OCI-LY3 (cell line): ENCODE measurements around the gene GALNT2.

Experiments
- H2AFZ ChIP-seq: fragments of 200-600, 300-600 bp; shearing (Covaris generic); 2 replicates; pipeline ENCODE4 v1.6.0; 2014; ENCODE audit warnings: antibody characterized with exemption, low read depth, low read length
- H3K27ac ChIP-seq: fragments of 200-600, 300-600 bp; sonication (generic); 2 replicates; pipeline ENCODE4 v1.5.1; 2014; ENCODE audit warnings: mild to moderate bottlenecking, low read length, moderate library complexity, mixed read lengths
- H3K27me3 ChIP-seq: fragments of 200-600, 300-600 bp; sonication (generic); 2 replicates; pipeline ENCODE4 v1.6.1; 2014; ENCODE audit warnings: low read depth, low read length, mixed read lengths
- H3K36me3 ChIP-seq: fragments of 200-600, 300-600 bp; sonication (generic); replicated peaks from 2 replicates; pipeline ENCODE3; 2014; ENCODE audit warnings: low read depth, low read length, mixed read lengths
- H3K4me1 ChIP-seq: fragments of 300-600, 200-600 bp; sonication (generic); 2 replicates; pipeline ENCODE4 v1.6.1; 2014; ENCODE audit warnings: low read length, mixed read lengths
- H3K4me2 ChIP-seq: fragments of 200-600, 300-600 bp; sonication (generic); 2 replicates; pipeline ENCODE4 v1.6.1; 2014; ENCODE audit warnings: low read length, mixed read lengths
- H3K4me3 ChIP-seq: fragments of 300-600, 200-600 bp; sonication (generic); 2 replicates; pipeline ENCODE4 v1.5.1; 2014; ENCODE audit warnings: antibody characterized with exemption, mild to moderate bottlenecking, low read length, moderate library complexity
- H3K79me2 ChIP-seq: fragments of 300-600, 200-600 bp; shearing (Covaris generic); 2 replicates; pipeline ENCODE4 v1.6.1; 2014; ENCODE audit warnings: mild to moderate bottlenecking, low read length, mixed read lengths
- H3K9ac ChIP-seq: fragments of 300-600, 200-600 bp; shearing (Covaris generic); 2 replicates; pipeline ENCODE4 v1.6.0; 2014; ENCODE audit warnings: mild to moderate bottlenecking, low read length, moderate library complexity
- H3K9me3 ChIP-seq: fragments of 200-600, 300-600 bp; shearing (Covaris generic); 2 replicates; pipeline ENCODE4 v1.6.1; 2014; ENCODE audit warnings: low read length, mixed read lengths; ENCODE audit not compliant: insufficient read depth
- H4K20me1 ChIP-seq: fragments of 200-600, 300-600 bp; sonication (generic); 2 replicates; pipeline ENCODE4 v1.6.1; 2016; ENCODE audit warnings: low read length, mixed read lengths; ENCODE audit not compliant: insufficient read depth
- CTCF ChIP-seq: fragments of 200-600, 300-600 bp; sonication (generic); IDR thresholded peaks from 2 replicates; pipeline ENCODE4 v1.5.1; 2014; ENCODE audit warnings: antibody characterized with exemption, low read length, low read depth
- EZH2phosphoT487 ChIP-seq: fragments of 200-600 bp; shearing (Covaris generic); IDR thresholded peaks from 2 replicates; pipeline ENCODE4 v1.6.1; 2018; ENCODE audit warnings: antibody characterized with exemption, mixed run types, low read depth

GALNT2 gene

DNA sequence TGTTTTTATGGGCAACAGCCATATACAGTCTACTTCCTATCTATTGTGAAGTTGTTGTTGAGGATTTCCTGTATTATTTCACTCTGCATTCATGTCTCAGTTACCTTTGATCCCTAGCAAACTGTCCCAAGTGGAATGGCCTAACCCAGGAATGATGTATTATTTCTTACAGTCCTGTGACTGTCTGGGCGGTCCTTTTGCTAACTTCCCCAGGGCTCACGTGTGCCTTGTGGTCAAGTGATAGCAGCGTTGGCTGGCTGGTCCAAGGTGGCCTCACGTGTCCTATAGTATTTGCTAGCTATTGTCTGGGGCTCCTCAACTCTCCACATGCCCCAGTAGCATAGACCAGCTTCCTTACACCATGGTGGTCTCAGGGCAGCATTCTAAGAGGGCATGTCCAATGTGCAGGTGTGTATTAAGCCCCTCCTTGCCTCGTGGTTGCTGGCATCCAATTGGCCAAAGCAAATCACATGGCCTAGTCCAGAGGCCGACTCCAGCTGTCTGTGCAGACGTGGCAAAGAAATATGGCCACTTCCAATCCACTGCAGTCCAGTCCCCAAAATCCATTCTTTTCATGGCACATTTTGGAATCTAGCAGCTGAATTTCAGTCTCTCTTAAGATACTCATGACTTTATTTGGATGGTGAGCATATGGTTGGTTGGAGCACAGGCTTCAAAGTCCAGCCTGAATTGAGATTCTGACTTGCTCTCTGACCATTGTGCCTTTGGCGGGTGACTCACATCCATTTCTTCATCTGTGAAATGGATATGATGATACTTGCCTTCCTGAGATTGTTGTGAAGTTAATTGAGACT lies 94.1 kb downstream of the GALNT2 start:
- peaks cover 26% of the 10 kb centered on the region for H4K20me1 ChIP-seq
- no peak for TF ChIP-seq EZH2phosphoT487
- TF ChIP-seq CTCF: no peak
- H3K9ac ChIP-seq: no peak overlapping the region
- H3K9me3 ChIP-seq: no peaks in the 10 kb centered on the region
- no peak overlapping the region for H3K4me3 ChIP-seq
- H3K36me3 ChIP-seq: no peaks in the 10 kb centered on the region
- no peak overlapping the region for H3K4me2 ChIP-seq
- H3K27me3 ChIP-seq: no peaks in the 10 kb centered on the region
- H3K4me1 ChIP-seq: no peaks in the 10 kb centered on the region
- no peak overlapping the region for H2AFZ ChIP-seq
- H3K27ac ChIP-seq: no peak overlapping the region
- peaks cover 54% of the 10 kb centered on the region for H3K79me2 ChIP-seq

DNA sequence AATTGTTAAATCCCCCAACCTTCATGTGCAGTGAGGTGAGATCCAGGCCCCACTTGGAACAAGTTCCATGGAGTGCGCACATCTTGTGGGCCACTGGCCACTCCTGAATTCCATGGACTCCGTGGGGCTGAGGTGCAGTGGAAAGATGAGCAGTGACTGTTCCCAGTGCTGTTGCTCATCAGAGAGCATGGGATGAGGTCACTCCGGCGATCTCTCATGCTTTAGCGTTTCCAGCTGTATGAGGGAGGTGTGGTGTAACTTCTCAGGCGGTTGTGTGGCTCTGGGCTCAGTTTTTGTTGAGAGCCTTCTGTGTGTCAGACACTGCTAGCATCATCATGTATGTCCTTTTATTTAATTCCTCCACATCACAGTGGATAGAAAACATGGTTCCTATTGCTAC lies 96.2 kb downstream of the GALNT2 start:
- Histone ChIP-seq H3K4me3 (no peak overlapping the region), H3K4me1 (no peaks in the 10 kb centered on the region), H3K27me3 (no peaks in the 10 kb centered on the region), H3K36me3 (no peaks in the 10 kb centered on the region), H2AFZ (no peak overlapping the region), H3K4me2 (no peak overlapping the region), H3K9ac (no peak overlapping the region), H3K9me3 (no peaks in the 10 kb centered on the region), H4K20me1 (peaks cover 23% of the 10 kb centered on the region; the same call in 1 of the 2 replicates), H3K27ac (no peak overlapping the region), H3K79me2 (peaks cover 47% of the 10 kb centered on the region)
- no peak for TF ChIP-seq CTCF
- no peak for TF ChIP-seq EZH2phosphoT487

DNA sequence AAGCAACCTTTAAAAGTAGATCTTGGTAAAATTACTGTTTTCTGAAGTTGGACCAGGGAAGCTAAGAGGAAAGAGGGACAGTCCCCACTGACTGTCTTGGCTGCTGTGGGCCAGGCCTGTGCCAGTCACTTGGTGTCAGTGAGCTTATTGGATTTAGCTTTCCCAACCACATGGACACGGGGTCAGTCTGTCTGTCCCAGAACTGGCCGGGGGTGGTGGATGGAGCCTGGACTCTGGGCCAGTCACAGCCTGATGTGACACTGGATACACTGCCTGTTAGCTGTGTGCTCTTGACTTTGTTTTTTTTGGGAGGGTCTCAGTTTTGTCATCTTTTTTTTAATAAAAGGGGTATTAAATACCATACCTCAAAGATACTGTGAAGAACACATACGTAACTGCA lies 96.7 kb downstream of the GALNT2 start:
- Histone ChIP-seq H2AFZ (no peak overlapping the region), H3K4me1 (no peaks in the 10 kb centered on the region)

More for the DNA sequence above, 96.7 kb downstream of the GALNT2 start:
- Histone ChIP-seq H3K4me3 (no peak overlapping the region), H3K27me3 (no peaks in the 10 kb centered on the region), H4K20me1 (peaks cover 25% of the 10 kb centered on the region; the same call in 1 of the 2 replicates), H3K9ac (no peak overlapping the region), H3K9me3 (no peaks in the 10 kb centered on the region), H3K27ac (no peak overlapping the region), H3K36me3 (no peaks in the 10 kb centered on the region), H3K79me2 (peaks cover 48% of the 10 kb centered on the region), H3K4me2 (no peak overlapping the region)
- TF ChIP-seq CTCF: no peak
- no peak for TF ChIP-seq EZH2phosphoT487
